T-helper 22 cell (primary cell): ENCODE results near the gene HGS.

Source experiments
- DNase-seq: peaks from one replicate; pipeline ENCODE4 v3.0.0-alpha.2; 2020; ENCODE audit warnings: low read depth

Gene HGS

GRCh38 chr17:81703747-81704654 is 20.2 kb downstream of the HGS start:
- no peak for DNase-seq

GRCh38 chr17:81705518-81706231 is 21.9 kb downstream of the HGS start:
- no peak for DNase-seq

- DNase-seq: no peak
Observed at GRCh38 chr17:81706232-81706611, 22.4 kb downstream of the HGS start.

- DNase-seq: no peak
Observed at GRCh38 chr17:81706757-81707624, 23.2 kb downstream of the HGS start.

DNA sequence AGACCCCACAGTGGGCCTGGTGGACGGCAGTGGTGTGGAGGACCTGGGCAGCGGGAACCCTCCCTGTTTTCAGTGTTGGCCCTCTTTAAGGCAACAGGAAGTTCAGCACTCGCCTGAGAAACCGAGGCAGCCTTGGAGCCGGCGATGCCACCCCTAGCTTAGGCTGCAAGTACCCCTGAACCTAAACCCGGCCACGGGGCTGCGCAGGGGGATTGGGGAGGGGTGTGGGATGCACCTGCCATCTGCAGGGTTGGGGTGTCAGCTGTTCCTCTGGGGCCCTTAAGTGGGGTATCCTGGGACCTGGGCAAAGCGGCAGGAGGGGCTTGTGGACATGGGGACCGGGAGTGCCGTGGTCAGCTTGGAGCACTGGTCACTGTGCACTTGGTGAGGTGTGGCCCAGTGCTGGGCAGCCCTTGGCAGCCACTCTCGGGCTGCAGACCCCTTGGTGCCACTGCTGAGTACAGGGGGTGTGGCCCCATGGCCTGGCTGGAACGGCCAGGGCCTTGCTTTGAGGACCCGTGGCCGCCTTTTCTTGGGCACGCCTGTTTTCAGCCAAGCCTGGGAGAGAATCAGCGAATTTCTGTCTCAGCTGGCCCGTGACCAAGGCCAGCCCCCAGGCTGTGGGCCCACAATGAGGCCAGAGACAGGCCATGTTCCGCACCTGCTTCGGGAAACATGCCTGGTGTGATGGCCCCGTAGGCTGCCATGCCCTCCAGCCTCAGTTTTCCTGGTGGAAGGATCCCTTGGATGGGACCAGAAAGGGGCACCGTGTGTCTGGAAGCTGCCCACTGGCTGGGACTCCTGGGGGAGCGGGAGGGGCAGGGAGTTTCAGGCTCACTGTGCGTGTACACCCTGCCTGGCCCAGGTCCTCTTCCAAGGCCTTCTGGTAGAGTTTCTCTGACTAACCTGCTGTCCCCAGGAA is 24.2 kb downstream of the HGS start:
- no peak for DNase-seq

GRCh38 chr17:81708739-81709185 is 25.0 kb downstream of the HGS start:
- DNase-seq: no peak

GRCh38 chr17:81710514-81711308 is 26.9 kb downstream of the HGS start:
- no peak for DNase-seq

DNA sequence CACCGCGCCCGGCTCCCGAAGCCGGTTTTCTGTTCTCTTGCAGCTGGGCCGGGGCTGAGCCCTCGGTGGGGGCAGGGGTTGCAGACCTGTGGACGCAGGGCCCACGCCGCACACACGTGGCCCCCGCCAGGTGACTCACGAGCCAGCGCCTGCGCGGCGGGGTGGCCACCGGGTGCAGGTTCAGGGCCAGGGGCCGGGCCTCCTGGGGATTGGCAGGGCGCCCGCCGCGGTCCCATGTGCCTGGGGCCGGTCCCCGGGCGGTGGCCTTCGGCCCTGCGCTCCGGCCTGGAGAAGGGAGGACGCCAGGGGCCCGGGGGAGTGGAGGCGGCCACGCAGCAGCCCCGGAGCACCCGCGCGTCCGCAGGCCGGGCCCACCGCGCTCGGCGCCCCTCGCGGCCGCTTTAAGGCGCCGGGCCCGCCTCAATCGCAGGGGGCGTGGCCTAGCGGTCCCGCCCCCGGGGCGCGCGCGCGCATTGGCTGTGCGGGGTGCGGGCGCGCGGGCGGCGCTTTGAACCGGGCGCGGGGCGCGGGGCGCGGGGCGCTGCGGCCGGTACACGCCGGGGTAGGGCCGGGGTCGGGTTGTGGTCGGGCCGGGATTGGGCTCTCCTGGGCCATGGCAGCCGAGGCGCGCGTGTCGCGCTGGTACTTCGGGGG is 28.1 kb downstream of the HGS start, which contains the start of gene SLC25A10:
Gene SLC25A10, plus strand, starts transcription at position 471 of the 654 bp plus-strand sequence. Its CDS starts 143 bp downstream, at position 614.
- peak; percentile 61 for DNase-seq

GRCh38 chr17:81712468-81713003 is 28.7 kb downstream of the HGS start:
- DNase-seq: no peak

- DNase-seq: no peak
Observed at GRCh38 chr17:81713004-81713555, 29.3 kb downstream of the HGS start.

GRCh38 chr17:81713556-81714411 is 30.0 kb downstream of the HGS start:
- no peak for DNase-seq

- DNase-seq: no peak
Observed at GRCh38 chr17:81714412-81715106, 30.7 kb downstream of the HGS start.

- no peak for DNase-seq
Observed at GRCh38 chr17:81715107-81715871, 31.5 kb downstream of the HGS start.

GRCh38 chr17:81715872-81716673 is 32.3 kb downstream of the HGS start:
- no peak for DNase-seq

DNA sequence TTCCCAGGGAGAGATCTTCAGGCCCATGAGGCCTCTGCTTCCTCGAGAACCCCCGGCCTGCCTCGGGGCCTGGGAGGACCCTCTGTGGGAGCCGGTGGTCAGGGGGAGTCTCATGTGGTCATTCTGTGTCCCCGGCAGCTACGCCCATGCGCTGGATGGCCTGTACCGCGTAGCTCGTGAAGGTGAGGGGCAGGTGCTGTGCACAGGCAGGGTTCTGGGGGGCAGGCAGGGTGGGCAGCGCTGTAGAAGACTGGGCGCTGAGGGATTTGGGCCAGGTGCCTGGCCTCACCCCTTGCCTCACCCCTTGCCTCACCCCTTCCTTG is 32.8 kb downstream of the HGS start:
- no peak for DNase-seq
